Stimulated activated CD4-positive, alpha-beta T cell treated with anti-CD3 and anti-CD28 coated beads, Interleukin-1b, Interleukin-23, amount 100 ng/mL, for 4 hours (primary cell): ENCODE measurements around the gene LILRA2.
"Not testable (repeated sequence)": the region's sequence is repeated elsewhere in the genome, so short reads cannot be mapped to it uniquely, and the experiment has no call there.

Experiments
- DNase-seq, 2 donors: peaks; one replicate each; pipeline ENCODE4 v3.0.0-alpha.2; 2020; ENCODE audit warnings: low read depth in 2 of 2

The LILRA2 gene

DNA sequence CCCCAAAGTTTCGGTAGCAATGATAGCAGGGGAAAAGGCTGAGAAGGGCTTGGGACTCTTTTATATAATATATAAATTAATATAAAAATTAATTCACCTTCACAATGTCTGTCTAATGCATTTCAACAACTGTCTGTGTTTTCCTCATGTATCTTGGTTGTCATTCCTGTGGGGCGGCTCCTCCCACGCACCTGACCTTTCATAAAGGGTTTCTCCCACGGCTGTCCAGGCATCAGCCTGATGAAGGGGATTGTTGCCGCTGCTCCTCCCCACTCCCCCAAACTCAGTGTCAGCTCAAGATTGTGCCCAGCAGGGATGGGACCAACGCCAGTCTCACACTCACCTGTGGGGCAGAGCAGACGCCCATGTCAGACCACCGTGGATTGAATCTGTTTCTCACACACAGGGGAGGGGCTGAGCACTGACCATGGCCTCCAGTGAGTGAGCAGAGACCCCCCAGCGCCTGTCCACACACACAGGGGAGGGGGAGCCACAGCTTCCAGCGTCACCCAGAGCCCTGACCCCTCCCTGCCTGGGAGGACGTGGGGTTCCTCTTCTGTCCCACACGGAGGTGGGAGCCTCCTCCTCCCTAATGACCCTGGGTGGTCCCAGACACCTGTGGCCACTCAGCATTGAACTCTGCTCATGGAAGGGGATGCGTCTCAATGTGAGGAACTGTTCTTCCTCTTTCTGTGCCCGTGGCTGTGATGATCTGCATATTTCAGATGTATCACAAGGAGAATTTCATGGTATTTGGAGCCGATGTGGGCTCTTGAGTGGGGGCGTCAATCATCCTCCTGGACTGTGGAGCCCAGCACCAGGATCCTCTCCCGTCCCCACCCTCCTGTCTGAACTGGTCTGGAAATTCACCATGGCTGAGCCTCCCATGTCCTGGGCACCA lies 1.6 kb upstream of the LILRA2 start:
- DNase-seq = not testable (repeated sequence)

DNA sequence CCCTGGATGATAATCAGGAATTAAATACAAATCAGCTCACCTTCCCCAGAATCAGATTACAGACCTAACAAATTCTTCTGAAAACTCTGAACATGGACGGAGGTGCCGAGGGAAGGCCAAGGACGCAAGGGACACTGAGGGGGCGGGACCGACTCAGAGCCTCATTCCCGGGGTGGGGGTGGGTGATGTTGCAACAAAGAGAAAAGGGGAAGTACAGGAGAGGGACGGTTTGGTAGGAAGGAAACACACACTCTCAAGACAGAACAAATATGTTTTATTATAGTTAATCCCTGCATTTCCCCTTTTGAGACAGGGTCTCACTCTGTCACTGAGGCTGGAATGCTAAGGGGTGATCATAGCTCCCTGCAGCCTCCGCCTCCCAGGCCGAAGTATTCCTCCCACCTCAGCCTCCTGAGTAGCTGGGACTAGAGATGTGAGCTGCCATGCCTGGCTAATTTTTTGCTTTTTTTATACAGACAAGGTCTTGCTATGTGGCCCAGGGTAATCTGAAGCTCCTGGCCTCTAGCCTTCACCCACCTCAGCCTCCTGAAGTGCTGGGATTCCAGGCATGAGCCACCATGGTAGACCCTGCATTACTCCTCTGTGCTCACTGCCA lies 786 bp upstream of the LILRA2 start:
- no peak for DNase-seq

GRCh38 chr19:54574051-54574450 lies 461 bp downstream of the LILRA2 start:
- no peak for DNase-seq

- DNase-seq = no peak
Observed at GRCh38 chr19:54574527-54575056, 1.0 kb downstream of the LILRA2 start.

DNA sequence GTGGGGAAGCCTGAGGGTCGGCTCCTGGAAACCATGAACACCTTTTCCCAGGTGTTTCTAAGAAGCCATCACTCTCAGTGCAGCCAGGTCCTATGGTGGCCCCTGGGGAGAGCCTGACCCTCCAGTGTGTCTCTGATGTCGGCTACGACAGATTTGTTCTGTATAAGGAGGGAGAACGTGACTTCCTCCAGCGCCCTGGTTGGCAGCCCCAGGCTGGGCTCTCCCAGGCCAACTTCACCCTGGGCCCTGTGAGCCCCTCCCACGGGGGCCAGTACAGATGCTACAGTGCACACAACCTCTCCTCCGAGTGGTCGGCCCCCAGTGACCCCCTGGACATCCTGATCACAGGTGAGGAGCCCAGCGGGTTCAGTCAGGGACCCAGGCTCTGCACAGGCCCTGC lies 1.6 kb downstream of the LILRA2 start:
- DNase-seq = not testable (repeated sequence)

DNA sequence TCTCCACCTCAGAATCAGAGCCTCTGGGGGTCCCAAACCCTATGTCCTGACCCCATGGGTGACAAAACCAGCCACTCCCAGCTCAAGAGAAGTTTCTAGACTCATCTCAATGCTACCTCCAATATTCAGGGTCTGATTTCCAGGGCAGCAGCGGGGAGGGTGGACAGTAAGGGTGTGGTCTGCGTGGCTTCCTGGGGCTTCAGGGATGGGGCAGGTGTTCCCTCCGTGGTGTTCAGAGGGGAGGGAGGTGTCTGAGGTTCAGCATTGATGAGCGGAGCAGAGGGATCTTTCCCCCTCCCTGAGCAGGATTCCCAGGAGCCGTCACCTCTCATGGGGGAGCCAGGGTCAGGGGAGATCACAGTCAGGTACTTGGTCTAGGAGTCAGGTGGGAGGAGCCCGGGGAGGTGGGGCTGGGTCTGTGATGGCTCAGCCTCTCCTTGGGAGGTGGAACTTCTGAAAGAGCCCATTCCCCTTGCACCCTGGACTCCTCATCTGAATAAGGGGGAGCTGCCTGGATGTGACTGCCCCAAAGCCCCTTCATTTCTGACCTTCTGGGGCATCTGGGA lies 2.9 kb downstream of the LILRA2 start:
- no peak for DNase-seq

DNA sequence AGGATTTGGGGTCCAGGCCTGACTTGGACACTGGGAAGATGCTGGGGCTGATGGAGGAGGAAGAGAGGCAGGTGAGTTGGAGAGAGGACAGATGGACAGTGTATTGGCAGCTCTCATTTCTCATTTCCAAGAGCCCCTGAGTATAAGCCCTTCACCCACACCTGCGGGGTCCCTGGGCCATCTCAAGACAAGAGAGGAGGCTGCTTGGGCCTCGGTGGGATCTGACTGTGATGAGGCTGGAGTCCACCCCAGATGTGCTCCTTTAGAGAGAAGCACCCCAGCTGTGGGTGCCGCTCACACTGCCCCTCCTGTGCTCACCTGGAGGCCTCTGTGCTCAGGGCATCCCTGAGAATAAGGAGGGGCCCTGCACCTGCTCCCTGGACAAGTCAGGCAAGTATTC lies 3.7 kb downstream of the LILRA2 start:
- no peak for DNase-seq

DNA sequence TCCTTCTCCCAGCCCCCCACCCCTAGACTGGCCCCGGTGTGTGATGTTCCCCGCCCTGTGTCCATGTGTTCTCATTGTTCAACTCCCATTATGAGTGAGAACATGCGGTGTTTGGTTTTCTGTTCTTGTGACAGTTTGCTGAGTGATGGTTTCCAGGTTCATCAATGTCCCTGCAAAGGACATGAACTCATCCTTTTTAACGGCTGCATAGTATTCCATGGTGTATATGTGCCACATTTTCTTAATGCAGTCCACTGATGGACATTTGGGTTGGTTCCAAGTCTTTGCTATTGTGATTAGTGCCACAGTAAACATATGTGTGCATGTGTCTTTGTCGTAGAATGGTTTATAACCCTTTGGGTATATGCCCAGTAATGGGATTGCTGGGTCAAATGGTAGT lies 4.7 kb downstream of the LILRA2 start:
- DNase-seq = not testable (repeated sequence)

DNA sequence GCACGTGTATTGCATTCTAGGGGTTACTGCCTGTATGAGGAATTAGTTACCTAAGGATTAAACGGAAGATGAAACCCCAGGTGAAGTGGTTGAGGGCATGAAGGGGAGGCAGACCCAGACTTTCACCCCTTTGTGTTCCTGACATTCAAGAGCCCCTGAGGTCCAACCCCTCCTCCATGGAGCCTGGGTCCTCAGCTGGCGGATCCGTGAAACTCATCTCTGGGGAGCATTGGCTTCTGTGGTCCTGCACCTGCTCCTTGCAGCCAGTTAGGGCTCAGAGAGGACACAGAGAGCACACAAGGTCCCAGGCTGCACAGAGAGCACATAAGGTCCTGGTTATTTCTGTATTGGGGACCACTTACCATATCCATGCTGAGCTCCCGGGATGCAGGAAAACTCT lies 12.8 kb downstream of the LILRA2 start:
- no peak for DNase-seq

DNA sequence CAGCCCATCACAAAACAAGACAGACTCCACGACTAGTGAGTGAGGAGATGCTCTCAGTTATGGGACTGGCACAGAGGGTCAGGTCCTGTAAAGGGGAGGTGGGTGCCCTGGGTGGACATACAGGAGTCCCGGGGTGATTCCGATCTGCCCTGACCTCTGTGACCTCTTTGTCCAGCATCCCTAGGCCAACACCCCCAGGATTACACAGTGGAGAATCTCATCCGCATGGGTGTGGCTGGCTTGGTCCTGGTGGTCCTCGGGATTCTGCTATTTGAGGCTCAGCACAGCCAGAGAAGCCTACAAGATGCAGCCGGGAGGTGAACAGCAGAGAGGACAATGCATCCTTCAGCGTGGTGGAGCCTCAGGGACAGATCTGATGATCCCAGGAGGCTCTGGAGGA lies 13.4 kb downstream of the LILRA2 start:
- no peak for DNase-seq

DNA sequence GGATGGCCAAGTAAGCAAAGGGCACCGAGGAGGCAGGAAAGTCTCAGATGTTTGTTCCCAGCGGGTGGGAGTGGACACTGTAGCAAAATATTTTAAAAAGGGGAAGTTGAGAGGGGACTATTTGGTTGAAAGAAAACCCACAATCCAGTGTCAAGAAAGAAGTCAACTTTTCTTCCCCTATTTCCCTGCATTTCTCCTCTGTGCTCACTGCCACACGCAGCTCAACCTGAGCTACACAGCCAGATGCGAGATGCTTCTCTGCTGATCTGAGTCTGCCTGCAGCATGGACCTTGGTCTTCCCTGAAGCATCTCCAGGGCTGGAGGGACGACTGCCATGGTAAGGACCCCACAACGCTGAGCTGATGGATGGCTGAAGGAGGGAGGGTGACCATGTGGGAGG lies 19.9 kb downstream of the LILRA2 start, which contains the start of gene LILRA1:
Gene LILRA1 (plus strand): TSS at position 188 of the 400 bp plus-strand sequence. CDS start 613 bp downstream, outside the sequence.
- not testable (repeated sequence) for DNase-seq

GRCh38 chr19:54593931-54594626 lies 20.5 kb downstream of the LILRA2 start:
- DNase-seq = not testable (repeated sequence)

GRCh38 chr19:54594737-54595136 lies 21.1 kb downstream of the LILRA2 start:
- DNase-seq = no peak

GRCh38 chr19:54595680-54596436 lies 22.3 kb downstream of the LILRA2 start:
- not testable (repeated sequence) for DNase-seq

DNA sequence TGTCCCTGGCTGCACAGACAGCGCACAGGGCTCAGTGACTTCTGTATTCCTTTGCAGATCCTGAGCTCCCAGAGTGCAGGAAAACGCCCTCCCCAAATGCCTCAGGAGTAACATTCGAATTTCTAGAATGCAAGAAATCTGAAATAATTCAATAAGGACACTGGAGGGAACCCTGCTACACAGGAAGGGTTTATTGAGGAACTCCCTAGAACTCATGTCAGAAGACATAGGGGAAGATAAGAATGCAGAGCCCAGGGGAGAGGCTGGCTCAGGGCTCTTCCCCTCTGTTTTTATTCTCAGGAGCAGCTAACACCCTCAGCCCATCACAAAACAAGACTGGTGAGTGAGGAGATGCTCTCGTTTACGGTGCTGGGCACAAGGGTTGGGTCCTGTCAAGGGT lies 26.6 kb downstream of the LILRA2 start:
- no peak for DNase-seq

DNA sequence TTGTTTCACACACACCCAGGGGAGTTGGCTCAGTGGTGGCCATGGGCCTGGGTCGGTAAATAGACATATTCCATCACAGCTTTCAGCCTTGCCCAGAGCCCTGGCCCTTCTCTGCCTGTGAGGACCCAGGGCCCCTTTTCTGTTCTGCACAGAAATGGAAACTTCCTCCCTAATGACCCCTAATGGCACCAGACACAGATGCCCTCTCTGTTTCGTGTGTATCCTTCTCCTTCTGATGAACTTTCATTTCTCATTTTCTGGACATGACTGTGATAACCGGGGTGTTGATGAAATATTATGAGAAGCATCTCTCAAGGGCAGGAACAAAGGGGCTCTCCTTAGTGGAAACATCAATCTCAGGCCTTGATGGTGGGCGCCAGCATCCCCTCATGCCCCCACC lies 32.6 kb downstream of the LILRA2 start:
- DNase-seq = no peak

DNA sequence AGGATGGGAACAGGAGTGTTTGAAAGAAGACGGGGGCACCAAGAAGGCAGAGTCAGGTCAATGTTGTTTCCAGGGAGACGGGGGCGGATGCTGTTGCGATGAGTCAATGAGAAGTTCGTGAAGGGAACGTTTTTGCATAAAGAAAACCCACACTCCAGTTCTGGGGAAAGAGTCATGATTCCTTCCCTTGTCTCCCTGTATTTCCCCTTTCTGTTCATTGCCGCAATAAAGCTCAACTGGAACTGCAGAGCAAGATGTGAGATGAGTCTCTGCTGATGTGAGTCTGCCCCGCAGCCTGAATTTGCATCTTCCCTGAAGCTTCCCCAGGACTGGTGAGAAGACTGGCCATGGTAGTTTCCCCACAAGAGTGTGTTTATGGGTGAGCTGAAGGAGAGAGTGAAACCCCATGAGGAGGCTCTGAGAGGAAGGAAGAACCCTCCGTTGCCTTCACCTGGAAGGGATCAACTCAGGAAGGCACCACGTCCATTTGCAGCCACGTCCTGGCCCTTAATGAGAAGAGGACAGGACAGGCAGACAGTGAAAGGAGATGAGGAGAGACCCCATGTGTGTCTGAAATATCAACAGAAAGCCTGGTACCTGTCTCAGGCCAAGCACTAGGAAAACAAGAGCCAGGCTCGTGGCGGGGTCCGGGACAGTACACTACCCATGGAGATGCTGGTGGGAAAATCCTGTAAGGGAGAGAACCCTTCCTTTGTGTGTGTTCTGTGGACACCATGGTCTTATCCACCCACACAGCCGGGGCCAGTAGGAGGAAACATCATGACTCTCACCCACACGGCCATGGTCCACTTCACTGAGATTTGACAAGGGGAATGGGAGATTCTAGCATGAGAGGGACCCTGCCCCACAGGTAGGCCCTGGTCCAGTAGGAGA lies 33.5 kb downstream of the LILRA2 start:
- DNase-seq = no peak

DNA sequence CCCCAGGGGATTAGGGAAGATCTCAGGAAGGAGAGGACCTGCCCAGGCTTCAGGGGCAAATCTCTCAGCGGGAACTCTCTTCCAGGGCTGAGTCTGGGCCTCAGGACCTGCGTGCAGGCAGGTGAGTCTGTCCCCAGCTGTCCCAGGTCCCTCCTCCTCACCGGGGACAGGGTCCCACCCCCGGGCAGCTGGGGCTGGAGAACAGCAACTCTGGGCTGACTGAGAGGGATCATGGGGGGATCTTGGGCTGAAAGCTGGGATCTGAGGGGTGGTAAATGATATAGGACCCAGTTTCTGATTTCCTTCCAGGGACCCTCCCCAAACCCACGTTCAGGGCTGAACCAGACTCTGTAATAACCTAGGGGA lies 34.2 kb downstream of the LILRA2 start:
- DNase-seq = no peak

DNA sequence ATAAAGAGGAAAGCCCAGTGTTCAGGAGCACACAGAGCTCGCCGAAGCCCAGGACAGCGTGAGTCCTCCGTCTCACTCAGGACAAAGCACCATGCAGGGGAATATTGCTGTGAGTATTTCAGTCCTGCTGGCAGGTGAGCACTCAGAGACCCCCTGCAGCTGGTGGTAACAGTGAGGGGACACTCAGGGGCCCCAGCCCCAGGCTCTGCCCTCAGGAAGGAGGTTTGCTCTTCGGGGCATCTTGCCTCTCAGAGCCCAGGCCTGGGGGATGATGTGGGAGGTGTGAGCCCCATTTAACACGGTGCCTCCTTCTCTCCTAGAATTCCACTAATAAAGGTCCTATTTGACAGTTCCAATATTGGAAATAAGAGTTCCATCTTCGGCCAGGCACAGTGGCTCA lies 34.6 kb downstream of the LILRA2 start:
- DNase-seq = no peak

- no peak for DNase-seq
Observed at GRCh38 chr19:54608792-54609191, 35.2 kb downstream of the LILRA2 start.
